NCI-H345 (cell line): ENCODE data around the gene THAP3.
A peak's percentile ranks its signal among the peaks of the same experiment; 100 is the strongest.

Experiments used
- DNase-seq: peaks from one replicate; lab custom pipeline; 2025; lab: John Stamatoyannopoulos, UW

THAP3 gene

DNA sequence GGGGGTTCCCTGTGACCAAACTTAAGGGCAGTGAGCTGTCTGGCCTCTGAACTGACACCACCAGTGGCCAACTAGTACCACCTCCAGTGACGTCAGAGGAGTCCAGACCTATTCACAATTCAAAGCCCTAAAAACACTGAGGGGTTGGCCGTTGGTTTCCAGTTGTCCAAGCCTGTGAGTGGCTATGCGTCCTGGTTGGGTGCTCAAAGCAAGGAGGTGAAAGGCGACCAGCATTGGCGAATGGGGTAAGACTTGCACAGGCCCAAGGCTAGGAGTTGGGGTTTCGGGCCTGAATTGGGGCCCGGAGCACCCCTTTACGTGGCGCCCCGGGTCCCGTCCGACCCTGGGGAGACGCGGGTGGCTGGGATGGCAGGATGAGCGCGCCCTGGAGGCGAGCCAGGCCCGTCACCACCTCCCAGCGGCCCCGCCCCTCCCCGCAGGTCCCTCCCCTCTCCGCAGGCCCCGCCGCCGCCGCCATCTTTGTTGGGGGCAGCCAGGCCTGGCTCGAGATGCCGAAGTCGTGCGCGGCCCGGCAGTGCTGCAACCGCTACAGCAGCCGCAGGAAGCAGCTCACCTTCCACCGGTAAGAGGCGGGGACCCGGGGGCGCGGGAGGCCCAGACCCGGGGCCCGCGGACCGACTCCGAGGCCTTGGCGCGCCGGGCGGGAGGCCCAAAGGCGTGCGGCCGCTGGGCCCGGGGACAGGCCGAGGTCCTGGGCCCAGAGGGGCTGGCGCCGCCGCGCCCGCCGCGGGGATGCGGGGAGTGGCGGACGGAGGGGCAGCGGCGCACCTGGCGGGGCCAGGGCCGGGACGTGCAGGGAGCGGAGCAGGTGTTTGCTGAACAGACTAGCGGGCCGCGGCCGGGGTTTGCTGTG, at the start of gene THAP3:
Gene THAP3, plus strand, starts transcription at position 159 of the 874 bp plus-strand sequence. Its CDS starts 351 bp downstream, at position 510.
- DNase-seq, result peak; percentile 85

- no peak for DNase-seq
These were observed 46.7 kb upstream of the THAP3 start for GRCh38 chr1:6577831-6578525.

- no peak for DNase-seq
These were observed 45.9 kb upstream of the THAP3 start for GRCh38 chr1:6578624-6579373.

DNA sequence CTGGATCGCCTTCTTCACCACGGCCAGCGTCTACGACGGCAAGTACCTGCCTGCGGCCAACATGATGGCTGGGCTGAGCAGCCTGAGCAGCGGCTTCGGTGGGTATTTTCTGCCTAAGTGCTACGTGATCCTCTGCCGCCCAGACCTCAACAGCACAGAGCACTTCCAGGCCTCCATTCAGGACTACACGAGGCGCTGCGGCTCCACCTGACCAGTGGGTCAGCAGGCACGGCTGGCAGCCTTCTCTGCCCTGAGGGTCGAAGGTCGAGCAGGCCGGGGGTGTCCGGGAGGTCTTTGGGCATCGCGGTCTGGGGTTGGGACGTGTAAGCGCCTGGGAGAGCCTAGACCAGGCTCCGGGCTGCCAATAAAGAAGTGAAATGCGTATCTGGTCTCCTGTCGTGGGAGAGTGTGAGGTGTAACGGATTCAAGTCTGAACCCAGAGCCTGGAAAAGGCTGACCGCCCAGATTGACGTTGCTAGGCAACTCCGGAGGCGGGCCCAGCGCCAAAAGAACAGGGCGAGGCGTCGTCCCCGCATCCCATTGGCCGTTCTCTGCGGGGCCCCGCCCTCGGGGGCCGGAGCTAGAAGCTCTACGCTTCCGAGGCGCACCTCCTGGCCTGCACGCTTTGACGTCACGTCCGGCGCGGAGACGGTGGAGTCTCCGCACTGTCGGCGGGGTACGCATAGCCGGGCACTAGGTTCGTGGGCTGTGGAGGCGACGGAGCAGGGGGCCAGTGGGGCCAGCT, 45.1 kb upstream of the THAP3 start, which contains the start of gene ZBTB48:
Gene ZBTB48, plus strand, starts transcription at position 621 of the 745 bp plus-strand sequence. CDS start 616 bp downstream, outside the sequence.
- DNase-seq, result peak; percentile 99

GRCh38 chr1:6580119-6580592, 44.5 kb upstream of the THAP3 start:
- DNase-seq, result no peak

- no peak for DNase-seq
These were observed 43.9 kb upstream of the THAP3 start for GRCh38 chr1:6580593-6581409.

DNA sequence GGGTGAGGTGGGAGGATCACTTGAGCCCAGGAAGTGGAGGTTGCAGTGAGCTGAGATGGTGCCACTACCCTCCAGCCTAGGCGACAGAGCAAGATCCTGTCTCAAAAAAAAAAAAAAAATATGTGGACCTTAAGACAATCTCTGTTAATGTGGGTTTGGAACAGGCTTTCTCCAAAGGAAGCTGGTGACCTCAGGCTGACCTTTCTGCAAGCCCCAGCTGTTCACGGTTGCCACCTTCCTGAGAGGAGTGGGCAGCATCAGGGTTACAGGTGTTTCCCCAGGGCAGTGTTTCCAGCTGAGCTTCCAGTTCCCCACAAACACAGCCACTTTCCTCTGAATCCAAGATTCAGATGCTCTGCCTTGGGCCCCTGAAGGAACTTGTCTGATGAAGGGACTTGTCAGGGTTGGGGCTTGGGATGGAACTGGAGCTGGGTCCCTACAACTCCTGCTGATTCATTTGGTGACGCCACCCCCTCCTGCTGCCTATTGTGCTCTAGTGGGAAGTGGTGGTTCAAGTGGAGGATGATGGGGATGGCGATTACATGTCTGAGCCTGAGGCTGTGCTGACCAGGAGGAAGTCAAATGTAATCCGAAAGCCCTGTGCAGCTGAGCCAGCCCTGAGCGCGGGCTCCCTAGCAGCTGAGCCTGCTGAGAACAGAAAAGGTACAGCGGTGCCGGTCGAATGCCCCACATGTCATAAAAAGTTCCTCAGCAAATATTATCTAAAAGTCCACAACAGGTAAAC, 42.9 kb upstream of the THAP3 start:
- DNase-seq, result no peak

GRCh38 chr1:6582370-6582769, 42.3 kb upstream of the THAP3 start:
- no peak for DNase-seq

DNA sequence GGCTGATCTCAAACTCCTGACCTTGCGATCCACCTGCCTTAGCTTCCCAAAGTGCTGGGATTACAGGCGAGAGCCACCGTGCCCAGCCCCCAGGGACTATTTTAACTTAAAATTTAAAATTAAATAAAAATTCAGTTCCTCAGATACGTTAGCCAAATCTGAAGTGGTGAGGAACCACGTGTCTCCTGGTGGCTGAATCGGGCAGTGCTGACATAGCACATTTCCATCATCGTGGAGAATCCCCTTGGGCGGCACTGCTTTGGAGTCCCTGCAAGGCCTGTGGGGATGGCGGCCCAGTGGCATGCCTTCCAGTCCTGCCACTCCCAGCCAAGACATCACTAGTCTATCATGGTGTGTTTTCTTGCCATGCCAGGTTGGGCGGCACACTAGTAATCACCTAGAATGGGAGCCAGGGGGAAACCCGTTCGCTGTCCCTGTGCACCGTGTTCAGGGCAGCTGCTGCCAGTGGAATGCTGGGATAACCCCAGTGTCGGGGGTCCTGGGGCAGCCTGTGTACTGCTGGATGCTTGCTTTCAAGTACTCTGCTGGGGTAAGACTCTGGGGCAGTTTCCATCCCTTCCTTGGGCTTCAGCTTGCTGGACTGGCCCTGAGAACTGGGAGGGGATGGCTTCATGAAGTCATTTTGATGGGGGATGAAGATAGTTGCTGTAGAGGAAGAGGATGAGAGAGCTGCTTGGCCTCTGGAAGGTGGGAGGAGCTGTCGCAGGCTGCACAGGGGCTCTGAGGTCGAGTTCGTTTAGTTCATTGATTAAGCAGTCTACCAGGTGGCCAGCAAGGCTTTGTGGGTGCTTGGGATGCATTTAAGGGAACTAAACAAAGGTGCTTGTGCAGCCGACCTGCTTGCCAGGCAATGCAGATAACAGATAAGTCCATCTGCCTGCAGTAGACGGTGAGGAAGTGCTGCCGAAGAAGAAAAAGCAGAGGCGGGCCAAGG, 40.3 kb upstream of the THAP3 start:
- DNase-seq, result no peak

GRCh38 chr1:6585081-6585722, 39.5 kb upstream of the THAP3 start:
- no peak for DNase-seq

DNA sequence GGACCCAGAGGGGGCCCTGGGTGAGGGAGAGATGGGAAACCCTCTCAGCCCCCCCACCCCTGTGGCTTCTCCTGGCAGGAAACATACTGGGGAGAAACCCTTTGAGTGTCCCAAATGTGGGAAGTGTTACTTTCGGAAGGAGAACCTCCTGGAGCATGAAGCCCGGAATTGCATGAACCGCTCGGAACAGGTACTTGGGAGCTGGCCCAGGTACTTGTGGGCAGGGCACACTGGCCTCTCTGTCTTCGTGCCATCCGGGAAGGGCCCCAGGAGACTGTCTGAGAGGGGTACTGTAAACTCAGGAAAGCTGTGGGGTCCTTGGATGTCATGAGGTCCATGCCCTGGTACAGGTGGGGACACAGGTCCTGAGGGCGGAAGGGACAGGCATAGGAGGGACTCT, 38.8 kb upstream of the THAP3 start:
- DNase-seq, result no peak

GRCh38 chr1:6586404-6586816, 38.3 kb upstream of the THAP3 start:
- no peak for DNase-seq

DNA sequence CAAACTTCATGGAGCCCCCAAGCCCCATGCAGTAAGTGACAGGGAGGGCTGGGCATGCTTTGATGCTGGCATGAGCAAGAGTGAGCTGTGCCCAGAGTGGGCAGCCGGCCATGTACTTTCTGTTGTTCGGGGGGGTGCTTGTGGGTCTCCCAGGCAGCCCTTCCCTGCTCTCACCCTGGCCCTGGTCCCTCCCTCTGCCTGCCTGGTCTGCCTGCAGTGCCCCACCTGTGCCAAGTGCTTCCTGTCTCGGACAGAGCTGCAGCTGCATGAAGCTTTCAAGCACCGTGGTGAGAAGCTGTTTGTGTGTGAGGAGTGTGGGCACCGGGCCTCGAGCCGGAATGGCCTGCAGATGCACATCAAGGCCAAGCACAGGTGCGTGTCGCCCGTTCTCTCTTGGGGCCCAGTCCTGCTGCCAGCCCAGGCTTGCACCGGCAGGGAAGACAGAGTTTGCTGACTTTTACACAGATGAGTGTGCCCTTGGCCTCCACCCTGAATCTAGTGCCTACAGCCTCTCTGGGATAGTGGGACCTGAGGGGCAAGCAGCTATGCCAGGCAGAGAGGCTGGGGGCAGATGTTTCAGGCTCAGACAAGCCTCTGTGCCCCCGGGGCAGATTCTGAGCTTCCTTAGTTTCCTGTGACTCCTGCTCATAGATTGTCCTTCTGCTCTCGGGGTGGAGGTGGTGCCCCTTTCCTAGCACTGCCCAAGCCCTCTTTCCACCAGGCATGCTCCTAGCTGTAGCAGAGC, 37.2 kb upstream of the THAP3 start:
- no peak for DNase-seq

GRCh38 chr1:6588128-6588892, 36.4 kb upstream of the THAP3 start:
- no peak for DNase-seq

- DNase-seq, result no peak
These were observed 35.7 kb upstream of the THAP3 start for GRCh38 chr1:6588893-6589520.

DNA sequence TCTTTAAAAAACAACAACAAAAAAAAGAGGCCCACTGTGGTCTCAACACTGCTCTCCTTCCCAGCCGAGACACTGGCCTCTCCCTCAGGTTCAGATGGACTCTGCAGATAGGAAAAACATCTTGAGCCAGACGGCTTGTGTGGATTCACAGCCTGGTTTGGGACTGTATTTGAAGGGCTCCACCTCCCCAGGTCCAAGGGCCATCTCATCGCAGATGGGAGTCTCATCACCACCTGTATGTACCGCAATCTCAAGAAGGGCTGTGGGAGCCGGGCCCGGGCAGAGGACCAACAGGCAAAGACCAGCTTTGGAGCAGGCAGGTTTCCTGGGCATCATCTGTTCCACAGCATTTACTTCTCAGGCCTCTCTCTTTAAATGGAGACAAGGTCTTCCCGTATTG, 34.6 kb upstream of the THAP3 start:
- no peak for DNase-seq
